Prostate gland (tissue), 2 donors: ENCODE measurements around the gene SH3PXD2A.

Experiments
- POLR2A ChIP-seq: fragments of 450-650 bp; IDR thresholded peaks from one replicate; pipeline ENCODE4 v1.6.1; 2016; ENCODE audit warnings: antibody characterized with exemption, mild to moderate bottlenecking
- TF ChIP-seq, protein P1 (sequence below), 4 experiments: fragments of 200-600 bp in 2 of 4; fragments of 450-650 bp in 2 of 4; sonication (generic) in 2 of 4; IDR thresholded peaks; 1 replicate in 3 of 4; 2 replicates in 1 of 4; pipeline ENCODE4 v1.5.1; 2016 to 2019; ENCODE audit warnings: antibody characterized with exemption in 4 of 4, mild to moderate bottlenecking in 2 of 4, moderate library complexity in 2 of 4

GRCh38 chr10:103780242-103781149 is 74.9 kb downstream of the SH3PXD2A start:
- TF ChIP-seq POLR2A: no peak
- TF ChIP-seq, protein P1, sequence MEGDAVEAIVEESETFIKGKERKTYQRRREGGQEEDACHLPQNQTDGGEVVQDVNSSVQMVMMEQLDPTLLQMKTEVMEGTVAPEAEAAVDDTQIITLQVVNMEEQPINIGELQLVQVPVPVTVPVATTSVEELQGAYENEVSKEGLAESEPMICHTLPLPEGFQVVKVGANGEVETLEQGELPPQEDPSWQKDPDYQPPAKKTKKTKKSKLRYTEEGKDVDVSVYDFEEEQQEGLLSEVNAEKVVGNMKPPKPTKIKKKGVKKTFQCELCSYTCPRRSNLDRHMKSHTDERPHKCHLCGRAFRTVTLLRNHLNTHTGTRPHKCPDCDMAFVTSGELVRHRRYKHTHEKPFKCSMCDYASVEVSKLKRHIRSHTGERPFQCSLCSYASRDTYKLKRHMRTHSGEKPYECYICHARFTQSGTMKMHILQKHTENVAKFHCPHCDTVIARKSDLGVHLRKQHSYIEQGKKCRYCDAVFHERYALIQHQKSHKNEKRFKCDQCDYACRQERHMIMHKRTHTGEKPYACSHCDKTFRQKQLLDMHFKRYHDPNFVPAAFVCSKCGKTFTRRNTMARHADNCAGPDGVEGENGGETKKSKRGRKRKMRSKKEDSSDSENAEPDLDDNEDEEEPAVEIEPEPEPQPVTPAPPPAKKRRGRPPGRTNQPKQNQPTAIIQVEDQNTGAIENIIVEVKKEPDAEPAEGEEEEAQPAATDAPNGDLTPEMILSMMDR (IDR thresholded peaks at IDR 0.05): no peak
